Activated T-helper 17 cell treated with anti-CD3 and anti-CD28 coated beads, Interleukin-2, amount 50 U/mL, for 72 hours (primary cell): Measurements from ENCODE around the gene GNG4. TPM values are rescaled to one million over a fixed set of nuclear protein-coding genes. Genes with fewer than 3 reads are reported as not detected.
"Not testable (repeated sequence)": the region's sequence is repeated elsewhere in the genome, so short reads cannot be mapped to it uniquely, and the experiment has no call there.

Experiments
- ATAC-seq: fragments of 150-1000 bp; cut with Tn5 transposase; replicated peaks from 2 replicates; pipeline ENCODE4 v1.10.0; 2021; ENCODE audit warnings: mild to moderate bottlenecking, moderate library complexity
- H3K27ac Mint-ChIP-seq: one replicate; pipeline ENCODE4 v1.8.0; 2022; ENCODE audit warnings: mixed read lengths
- H3K27me3 Mint-ChIP-seq: one replicate; pipeline ENCODE4 v1.8.0; 2022; ENCODE audit warnings: mixed read lengths
- H3K36me3 Mint-ChIP-seq: one replicate; pipeline ENCODE4 v1.8.0; 2022; ENCODE audit warnings: low read depth, mild to moderate bottlenecking, mixed read lengths
- H3K4me1 Mint-ChIP-seq: one replicate; pipeline ENCODE4 v1.8.0; 2022; ENCODE audit warnings: mixed read lengths
- H3K4me3 Mint-ChIP-seq: one replicate; pipeline ENCODE4 v1.8.0; 2022; ENCODE audit warnings: mild to moderate bottlenecking, mixed read lengths
- H3K9me3 Mint-ChIP-seq: one replicate; pipeline ENCODE4 v1.8.0; 2022; ENCODE audit warnings: mixed read lengths
- total RNA-seq, 2 donors: library from RNA; stranded (reverse); gene quantifications; one replicate each; pipeline ENCODE4 v1.2.3, GENCODE V29; 2022

GNG4 gene
- total RNA-seq, 2 donors from 2014 or later: 0.32 to 2.1 TPM

DNA sequence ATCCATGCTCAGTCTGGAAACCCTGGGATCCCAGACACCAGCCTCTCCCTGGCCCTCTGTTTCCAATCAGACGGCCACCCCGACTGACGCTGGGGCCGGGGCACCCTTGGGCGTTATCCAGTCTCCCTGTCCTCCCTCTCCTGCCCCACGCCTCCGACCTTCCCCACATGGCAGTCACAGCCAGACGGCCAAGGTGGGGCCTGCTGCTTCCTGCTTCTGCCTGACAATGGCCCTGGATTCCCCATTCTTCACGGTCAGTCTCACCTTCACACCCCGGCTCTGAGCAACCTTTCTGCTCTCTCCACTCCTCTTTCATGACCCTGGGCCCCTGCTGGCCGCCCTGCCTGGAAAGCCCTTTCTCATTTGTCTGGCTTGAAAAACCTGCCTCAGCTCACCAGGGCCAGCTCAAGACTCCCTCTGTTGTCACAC lies 6.6 kb downstream of the GNG4 start:
- H3K27me3 Mint-ChIP-seq: peaks cover 18% of the 10 kb centered on the region
- H3K36me3 Mint-ChIP-seq: peaks cover 6% of the 10 kb centered on the region
- ATAC-seq: no peak
- peaks cover 22% of the 10 kb centered on the region for H3K4me1 Mint-ChIP-seq
- no peaks in the 10 kb centered on the region for H3K9me3 Mint-ChIP-seq
- H3K27ac Mint-ChIP-seq: peak overlapping the region; percentile 90
- H3K4me3 Mint-ChIP-seq: peak overlapping the region; percentile 78

DNA sequence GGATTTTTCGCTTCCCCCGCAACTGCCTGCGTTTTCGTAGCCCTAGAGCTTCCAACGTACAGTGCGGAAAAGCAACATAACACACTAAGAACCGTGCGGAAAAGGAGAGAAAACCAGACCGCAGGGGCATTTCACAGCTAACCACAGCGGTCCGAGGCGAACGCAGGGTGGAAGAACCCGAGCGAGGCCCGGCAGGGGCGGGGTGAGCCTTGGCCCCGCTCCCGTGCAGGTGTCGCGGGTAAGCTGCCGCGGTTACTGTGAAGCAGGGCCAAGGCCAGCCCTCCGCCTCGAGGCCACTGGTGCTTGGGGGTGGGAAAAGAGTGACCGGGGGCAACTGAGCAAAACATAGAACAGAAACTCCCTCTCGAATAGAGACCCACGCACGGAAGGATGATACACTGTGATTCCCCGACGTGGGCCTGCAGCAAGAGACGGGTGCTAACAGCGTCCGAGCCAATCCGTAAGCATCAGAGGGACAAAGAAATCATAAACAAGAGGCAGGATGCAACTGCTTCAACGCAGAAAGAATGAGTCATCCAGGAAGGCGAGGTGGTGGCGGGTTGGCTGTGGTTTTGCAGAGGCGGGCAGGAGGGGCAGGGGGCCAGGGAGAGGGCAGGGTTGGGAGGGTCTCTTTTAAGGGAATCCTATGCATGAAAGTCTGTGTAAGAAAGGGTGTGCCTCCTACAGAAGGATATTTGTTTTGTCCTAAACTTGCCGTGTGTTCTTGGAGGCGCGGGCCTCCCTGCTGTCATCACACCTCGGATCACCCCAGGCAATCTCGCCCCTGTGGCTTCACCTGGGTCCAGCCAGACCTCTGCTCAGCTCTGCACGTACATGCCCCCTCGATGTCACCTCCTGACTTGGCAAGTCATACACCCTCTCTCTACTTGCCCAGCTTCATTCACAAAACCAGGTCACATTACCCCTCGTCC lies 7.3 kb downstream of the GNG4 start:
- peaks cover 6% of the 10 kb centered on the region for H3K36me3 Mint-ChIP-seq
- peaks cover 16% of the 10 kb centered on the region for H3K27me3 Mint-ChIP-seq
- H3K4me1 Mint-ChIP-seq: peaks cover 22% of the 10 kb centered on the region
- no peaks in the 10 kb centered on the region for H3K9me3 Mint-ChIP-seq
- peak overlapping the region; percentile 78 for H3K4me3 Mint-ChIP-seq
- peak; percentile 88 for ATAC-seq
- H3K27ac Mint-ChIP-seq: peak overlapping the region; percentile 90

DNA sequence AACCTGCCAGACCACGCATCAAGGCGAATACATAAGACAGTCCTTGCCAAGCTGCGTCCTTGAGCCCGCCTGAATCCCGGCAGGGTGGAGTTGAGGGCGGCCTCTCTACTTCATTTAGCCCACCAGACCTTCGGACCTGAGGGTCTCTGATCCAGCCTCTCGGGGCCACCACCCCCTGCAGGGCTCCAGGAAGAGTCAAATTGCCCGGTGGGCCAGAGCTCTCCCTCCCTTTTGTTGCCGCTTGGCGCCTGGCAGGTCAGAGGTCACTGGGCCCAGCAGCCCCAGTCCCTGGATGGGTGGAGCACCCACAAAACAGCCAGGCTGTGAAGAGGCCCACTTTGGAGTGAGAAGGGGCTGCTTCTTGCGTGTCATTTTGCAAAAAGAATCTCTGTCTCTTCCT lies 9.0 kb downstream of the GNG4 start:
- no peak for ATAC-seq
- no peak overlapping the region for H3K27ac Mint-ChIP-seq
- no peaks in the 10 kb centered on the region for H3K9me3 Mint-ChIP-seq
- H3K4me3 Mint-ChIP-seq: peak overlapping the region; percentile 78
- peaks cover 6% of the 10 kb centered on the region for H3K36me3 Mint-ChIP-seq
- H3K4me1 Mint-ChIP-seq: peaks cover 22% of the 10 kb centered on the region
- peaks cover 4% of the 10 kb centered on the region for H3K27me3 Mint-ChIP-seq

DNA sequence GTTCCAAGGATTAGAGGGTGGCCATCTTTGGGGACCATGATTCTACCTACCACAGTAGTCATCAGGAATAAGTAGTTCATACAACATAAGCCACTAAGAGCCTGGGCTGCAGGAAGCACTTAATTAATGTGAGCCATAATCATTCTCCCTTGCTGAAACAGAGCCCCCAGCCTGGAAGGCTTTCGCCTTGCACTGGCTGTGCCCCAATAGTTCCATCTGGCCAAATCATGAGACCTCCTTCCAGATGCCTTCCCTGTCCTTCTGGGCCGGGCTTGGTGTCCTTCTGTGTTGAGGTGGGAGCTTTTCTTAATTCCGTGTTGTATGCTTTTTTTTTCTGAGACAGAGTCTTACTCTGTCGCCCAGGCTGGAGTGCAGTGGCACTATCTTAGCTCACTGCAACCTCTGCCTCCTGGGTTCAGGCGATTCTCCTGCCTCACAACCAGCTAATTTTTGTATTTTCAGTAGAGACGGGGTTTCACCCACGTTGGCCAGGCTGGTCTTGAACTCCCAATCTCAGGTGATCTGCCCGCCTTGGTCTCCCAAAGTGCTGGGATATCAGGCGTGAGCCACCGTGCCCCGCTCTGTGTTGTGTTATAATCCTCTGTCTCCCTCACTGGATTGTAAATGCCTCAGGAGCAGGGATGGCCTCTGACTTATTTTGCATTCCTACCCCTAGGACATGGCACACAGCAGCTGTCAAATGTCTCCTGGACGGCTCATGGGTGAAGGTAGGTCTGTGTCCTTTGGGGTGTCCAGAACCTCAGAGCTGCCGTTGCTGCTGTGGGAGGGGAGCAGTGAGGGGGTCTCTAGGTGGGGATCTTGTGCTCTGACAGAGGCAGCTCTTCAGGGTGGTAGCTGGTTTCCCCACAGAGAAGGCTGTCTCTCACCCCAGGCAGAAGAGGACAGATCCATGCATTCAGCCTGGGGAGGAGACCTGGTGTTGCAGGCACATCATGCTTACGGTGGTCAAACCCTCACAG lies 10.1 kb downstream of the GNG4 start:
- no peak for ATAC-seq
- Mint-ChIP-seq H3K4me3 (no peak overlapping the region), H3K27ac (no peak overlapping the region), H3K36me3 (peaks cover 6% of the 10 kb centered on the region), H3K4me1 (peaks cover 22% of the 10 kb centered on the region), H3K27me3 (no peaks in the 10 kb centered on the region), H3K9me3 (no peaks in the 10 kb centered on the region)

DNA sequence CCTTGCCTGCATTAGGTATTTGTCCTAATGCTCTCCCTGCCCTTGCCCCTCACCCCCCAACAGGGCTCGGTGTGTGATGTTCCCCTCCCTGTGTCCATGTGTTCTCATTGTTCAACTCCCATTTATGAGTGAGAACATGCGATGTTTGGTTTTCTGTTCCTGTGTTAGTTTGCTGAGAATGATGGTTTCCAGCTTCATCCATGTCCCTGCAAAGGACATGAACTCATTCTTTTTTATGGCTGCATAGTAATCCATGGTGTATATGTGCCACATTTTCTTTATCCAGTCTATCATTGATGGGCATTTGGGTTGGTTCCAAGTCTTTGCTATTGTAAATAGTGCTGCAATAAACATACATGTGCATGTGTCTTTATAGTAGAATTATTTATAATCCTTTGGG lies 11.0 kb downstream of the GNG4 start:
- H3K36me3 Mint-ChIP-seq, H3K4me3 Mint-ChIP-seq: not testable (repeated sequence)
- peaks cover 21% of the 10 kb centered on the region for H3K4me1 Mint-ChIP-seq

DNA sequence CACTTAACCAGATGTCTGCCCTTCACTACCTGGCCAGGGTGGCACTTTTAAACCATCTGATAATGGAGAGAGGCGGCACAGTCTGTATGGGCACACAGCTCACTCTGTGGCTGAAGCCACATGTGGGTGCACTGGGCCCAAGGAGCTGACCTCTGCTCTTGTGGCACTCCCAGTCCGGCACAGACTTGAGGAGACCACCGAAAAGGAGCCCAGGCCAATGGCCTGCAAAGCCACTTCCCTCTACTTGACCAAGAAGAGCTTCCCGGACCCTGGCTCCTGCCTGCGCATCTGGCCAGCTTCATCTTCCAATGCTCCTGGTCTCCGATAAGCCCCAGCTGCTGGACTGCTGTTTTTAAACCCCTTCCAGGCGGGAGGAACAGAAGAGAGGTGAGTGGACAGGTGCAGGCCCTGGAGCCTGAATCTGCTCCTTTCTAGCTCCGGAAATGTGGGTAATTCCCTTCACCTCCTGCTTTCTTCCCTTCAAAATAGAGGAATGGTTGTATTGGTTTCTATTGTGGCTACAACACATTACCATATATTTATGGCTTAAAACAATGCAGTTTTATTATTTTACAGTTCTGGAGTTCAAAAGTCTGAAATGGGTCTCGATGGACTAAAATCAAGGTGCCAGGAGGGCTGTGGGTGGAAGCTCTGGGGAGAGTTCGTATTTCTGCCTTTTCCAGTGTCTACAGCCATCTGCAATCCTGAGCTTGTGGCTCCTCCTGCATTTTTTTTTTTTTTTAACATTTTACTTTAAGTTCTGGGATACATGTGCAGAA lies 11.6 kb downstream of the GNG4 start:
- H3K27ac Mint-ChIP-seq: no peak overlapping the region
- H3K4me1 Mint-ChIP-seq: peaks cover 14% of the 10 kb centered on the region
- H3K27me3 Mint-ChIP-seq: no peaks in the 10 kb centered on the region
- H3K9me3 Mint-ChIP-seq: no peaks in the 10 kb centered on the region
- no peak for ATAC-seq
- H3K4me3 Mint-ChIP-seq: no peak overlapping the region
- peaks cover 6% of the 10 kb centered on the region for H3K36me3 Mint-ChIP-seq

More for the DNA sequence above, 11.0 kb downstream of the GNG4 start:
- not testable (repeated sequence) for H3K27ac Mint-ChIP-seq, ATAC-seq, H3K27me3 Mint-ChIP-seq, H3K9me3 Mint-ChIP-seq

DNA sequence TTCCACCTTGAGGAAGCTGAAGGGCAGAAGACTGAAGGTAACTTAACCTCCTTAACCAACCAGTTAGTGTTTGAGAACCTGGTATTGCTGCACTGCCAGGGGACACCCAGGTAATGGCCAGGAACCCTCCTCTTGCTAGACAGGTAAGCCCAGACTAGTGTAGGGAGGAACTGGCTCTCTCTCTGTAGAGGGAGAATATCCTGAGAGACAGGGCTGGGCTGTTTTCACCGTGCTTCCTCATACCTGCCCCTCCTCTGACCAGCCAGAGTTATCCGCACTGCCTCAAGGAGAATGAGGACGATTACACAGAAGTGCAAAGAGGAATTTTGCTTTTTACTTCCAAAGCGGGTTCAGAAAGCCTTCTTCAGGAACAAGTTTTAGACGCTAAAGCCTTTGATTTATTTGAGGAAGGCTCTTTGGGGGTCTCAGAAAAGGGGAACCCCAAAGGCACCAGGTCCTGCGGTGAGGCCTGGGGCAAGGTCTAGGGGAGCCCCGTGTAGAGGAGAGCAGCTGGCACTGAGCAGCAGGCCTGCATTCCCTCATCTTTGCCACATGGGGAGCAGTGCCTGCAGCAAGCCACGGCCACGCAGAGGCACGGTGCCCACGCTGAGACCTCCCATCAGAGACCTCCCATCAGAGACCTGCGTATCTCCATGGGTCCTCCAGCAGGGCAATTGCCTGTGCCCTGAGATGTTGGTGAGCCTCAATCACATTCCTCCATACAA lies 13.5 kb downstream of the GNG4 start:
- Mint-ChIP-seq H3K4me3 (no peak overlapping the region), H3K36me3 (no peaks in the 10 kb centered on the region), H3K27ac (no peak overlapping the region), H3K27me3 (no peaks in the 10 kb centered on the region), H3K9me3 (no peaks in the 10 kb centered on the region), H3K4me1 (no peaks in the 10 kb centered on the region)
- ATAC-seq: no peak

DNA sequence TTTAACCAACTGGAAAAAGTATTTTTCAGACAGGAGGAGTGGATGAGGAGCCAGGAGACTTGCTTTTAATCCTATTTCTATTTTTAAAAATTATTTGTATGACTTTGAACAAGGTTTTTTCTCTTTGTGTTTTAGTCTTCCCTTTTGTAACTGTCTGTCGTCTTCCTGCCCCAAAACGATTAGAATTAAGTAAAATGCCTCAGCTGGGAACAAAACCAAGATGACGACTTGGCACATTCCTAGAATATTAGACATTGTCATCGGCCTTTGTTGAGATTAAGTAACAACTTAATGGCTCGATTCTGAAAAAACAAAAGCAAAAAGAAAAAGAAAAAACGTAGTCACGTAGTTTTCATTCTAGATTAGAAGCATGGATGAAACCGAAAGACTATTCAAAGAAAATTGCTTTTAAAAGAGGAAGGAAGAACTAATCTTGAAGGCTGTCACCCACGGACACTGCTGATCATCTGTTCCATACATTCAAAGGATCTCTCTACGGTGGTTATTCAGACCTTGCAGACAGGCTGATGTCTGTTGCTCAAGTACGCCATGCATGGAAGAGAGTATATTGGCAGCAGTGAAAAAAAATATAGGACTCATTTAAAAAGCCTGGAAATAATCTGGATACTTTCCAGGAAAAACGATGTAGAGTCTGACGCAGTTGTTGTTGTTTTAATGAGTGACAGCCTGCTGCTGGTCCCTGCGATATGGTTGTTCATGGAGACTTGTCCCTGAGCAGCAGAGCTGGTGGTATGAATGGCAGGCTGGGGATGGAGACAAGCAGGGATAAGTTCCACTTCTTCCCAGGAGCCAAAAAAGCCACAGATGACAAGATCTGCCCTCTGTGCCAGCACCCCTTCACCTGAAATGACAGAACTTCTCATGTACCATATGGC lies 16.8 kb downstream of the GNG4 start:
- Mint-ChIP-seq H3K4me3 (peak overlapping the region; percentile 57), H3K27me3 (no peaks in the 10 kb centered on the region)
- peak; percentile 83 for ATAC-seq

DNA sequence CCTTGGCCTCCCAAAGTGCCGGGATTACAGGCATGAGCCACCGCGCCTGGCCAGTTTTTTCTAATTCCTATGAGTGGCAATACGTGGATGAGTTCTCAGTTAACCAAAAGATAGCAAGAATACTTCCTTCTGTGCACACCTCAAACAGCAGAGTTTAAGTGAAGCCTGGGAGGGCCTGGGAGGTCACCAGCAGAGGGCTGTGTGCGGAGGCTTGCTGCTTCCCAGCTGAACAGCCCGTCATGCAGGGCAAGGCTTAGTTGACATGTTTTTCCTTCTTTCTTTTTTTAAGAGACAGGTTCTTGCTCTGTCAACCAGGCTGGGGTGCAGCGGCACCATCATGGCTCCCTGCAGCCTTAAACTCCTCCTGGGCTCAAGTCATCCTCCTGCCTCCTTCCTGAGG lies 17.8 kb downstream of the GNG4 start:
- Mint-ChIP-seq H3K36me3 (no peaks in the 10 kb centered on the region), H3K9me3 (no peaks in the 10 kb centered on the region), H3K4me3 (peak overlapping the region; percentile 57), H3K4me1 (no peaks in the 10 kb centered on the region), H3K27ac (no peak overlapping the region), H3K27me3 (no peaks in the 10 kb centered on the region)
- no peak for ATAC-seq

More for the DNA sequence above, 16.8 kb downstream of the GNG4 start:
- Mint-ChIP-seq H3K36me3 (no peaks in the 10 kb centered on the region), H3K4me1 (no peaks in the 10 kb centered on the region), H3K27ac (peak overlapping the region; percentile 25), H3K9me3 (no peaks in the 10 kb centered on the region)

DNA sequence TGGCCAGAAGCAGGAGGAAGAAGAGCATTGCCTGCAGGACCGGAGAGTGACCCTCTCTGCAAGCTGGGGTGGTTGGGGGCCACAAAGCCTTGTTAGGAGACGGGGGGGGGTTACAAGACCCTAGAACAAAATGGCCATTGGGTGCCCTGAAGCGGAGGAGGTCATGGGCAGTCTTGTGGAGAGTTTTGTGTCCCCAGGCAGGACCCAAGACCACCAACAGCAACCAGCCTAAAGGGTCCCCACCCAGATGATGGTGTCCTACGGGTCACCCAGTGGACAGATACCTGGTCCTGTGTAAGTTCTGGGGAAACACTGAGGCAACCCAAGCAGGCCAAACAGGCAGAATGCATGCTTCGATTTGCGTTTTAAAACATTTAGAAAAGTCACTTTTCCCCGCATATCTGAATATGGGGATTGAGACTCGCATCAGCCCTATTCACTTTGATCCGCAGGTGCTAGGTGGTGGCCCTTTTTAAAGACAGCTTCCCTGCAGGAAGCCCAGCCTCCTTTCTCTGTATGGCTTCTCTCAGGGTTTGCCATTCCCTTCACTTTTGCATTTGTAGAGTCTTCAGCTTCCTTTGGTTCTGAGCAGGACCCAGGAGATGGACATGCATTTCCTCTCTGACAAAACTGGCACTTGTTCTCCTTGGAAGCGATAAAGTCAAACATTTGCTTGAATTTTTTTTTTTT lies 21.1 kb downstream of the GNG4 start:
- Mint-ChIP-seq H3K27ac (no peak overlapping the region), H3K4me1 (no peaks in the 10 kb centered on the region), H3K36me3 (no peaks in the 10 kb centered on the region), H3K9me3 (no peaks in the 10 kb centered on the region), H3K4me3 (no peak overlapping the region), H3K27me3 (peaks cover 6% of the 10 kb centered on the region)
- no peak for ATAC-seq

DNA sequence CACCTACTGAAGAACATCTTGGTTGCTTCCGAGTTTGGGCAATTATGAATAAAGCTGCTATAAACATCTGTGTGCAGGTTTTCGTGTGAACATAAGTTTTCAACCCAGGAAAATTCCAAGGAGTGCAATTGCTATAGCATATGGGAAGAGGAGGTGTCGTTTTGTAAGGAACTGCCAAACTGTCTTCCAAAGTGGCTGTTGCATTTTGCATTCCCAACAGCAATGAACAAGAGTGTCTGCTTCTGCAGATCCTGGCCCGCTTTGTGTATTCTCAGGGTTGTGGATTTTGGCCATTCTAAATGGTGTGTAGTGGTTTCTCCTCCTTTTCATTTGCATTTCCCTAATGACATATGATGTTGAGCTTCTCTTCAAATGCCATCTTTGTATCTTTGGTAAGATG lies 23.8 kb downstream of the GNG4 start:
- no peak overlapping the region for H3K4me3 Mint-ChIP-seq
- H3K27ac Mint-ChIP-seq: no peak overlapping the region
- no peak for ATAC-seq
- H3K9me3 Mint-ChIP-seq: no peaks in the 10 kb centered on the region
- H3K36me3 Mint-ChIP-seq: no peaks in the 10 kb centered on the region
- no peaks in the 10 kb centered on the region for H3K4me1 Mint-ChIP-seq
- peaks cover 6% of the 10 kb centered on the region for H3K27me3 Mint-ChIP-seq

DNA sequence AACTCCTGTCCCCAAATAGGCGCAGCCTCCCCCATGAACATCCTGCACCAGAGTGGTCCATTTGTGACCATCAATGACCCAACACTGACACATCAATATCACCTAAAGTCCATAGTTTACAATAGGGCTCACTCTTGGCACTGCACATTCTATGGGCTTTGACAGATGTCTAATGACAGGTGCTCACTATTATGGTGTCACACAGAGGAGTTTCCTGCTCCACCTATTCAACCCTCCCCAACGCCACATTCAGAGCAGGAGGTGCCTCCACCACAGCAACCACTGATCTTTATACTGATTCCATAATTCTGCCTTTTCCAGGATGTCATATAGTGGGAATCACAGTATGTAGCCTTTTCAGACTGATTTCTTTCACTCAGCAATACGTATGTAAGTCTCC lies 24.2 kb downstream of the GNG4 start:
- Mint-ChIP-seq H3K4me1 (no peaks in the 10 kb centered on the region), H3K27me3 (peaks cover 6% of the 10 kb centered on the region), H3K4me3 (no peak overlapping the region), H3K36me3 (no peaks in the 10 kb centered on the region), H3K9me3 (no peaks in the 10 kb centered on the region), H3K27ac (no peak overlapping the region)
- ATAC-seq: no peak
